ENCODE results near the gene GET4. TPM values are rescaled to one million over a fixed set of nuclear protein-coding genes. Genes with fewer than 3 reads are reported as not detected.

The GET4 gene
- polyA plus RNA-seq, 3 donors from 2014 or later = 25.3 to 35.6 (median 25.5) TPM

Other genes with a start within 250 kb of the GET4 start
- gene DNAAF5, start 149.9 kb upstream of the GET4 start, polyA plus RNA-seq = 1 to 10 TPM in 2 of 3 donors, under 1 TPM in 1; 0.45 to 1.4 (median 1.3) TPM
- gene PRKAR1B, start 149.3 kb upstream of the GET4 start, polyA plus RNA-seq = 1 to 10 TPM; 3.0 to 6.1 (median 3.9) TPM
- gene SUN1, start 44.1 kb upstream of the GET4 start, polyA plus RNA-seq = 10 to 100 TPM; 19.3 to 31.5 (median 19.8) TPM
- gene ADAP1, start 78.1 kb downstream of the GET4 start, polyA plus RNA-seq = 10 to 100 TPM; 49.7 to 72.1 (median 55.1) TPM
- gene COX19, start 99.0 kb downstream of the GET4 start, polyA plus RNA-seq = 10 to 100 TPM; 12.7 to 24.0 (median 18.1) TPM
- gene CYP2W1, start 106.6 kb downstream of the GET4 start, polyA plus RNA-seq = not detected
- gene GPR146, start 168.0 kb downstream of the GET4 start, polyA plus RNA-seq = 1 to 10 TPM in 2 of 3 donors, not detected in 1; 1.1 to 1.9 TPM
- under 1 TPM in 2 of 3 donors, not detected in 1; 0.14 to 0.31 TPM for gene GPER1, start 211.6 kb downstream of the GET4 start, polyA plus RNA-seq

All from immature natural killer cell (primary cell).